ENCODE results near the gene TIMP1. TPM values are rescaled to one million over a fixed set of nuclear protein-coding genes. Genes with fewer than 3 reads are reported as not detected.

Gene TIMP1
- total RNA-seq, 1 experiment from 2014 or later = 143 TPM

DNA sequence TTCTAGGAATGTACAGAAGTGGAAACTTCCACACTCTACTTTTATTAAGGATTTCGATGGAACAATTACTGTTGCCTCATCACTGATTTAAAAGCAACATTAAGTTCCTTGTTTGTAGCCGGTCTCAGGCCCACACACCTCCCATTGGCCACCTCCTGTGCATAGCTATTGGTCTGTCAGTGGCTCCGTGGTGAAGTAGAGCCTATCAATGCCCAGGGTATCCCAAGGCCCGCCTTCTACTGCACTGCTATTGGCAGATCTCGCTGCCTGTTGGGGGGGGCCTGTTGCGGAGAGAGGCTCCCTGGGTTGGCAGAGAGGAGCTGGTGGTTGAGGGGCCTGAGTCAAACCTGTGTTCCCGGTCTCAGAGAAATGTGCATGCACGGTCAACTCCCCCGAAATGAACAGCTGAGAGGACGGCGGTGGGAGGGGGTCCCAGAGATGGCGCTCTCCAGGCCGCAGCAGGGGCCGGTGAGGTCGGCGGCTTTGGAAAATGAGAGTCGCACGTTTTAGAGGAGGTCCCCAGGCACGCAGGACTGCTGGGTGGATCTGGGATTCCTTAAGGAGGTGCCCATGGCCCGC lies 26.1 kb upstream of the TIMP1 start:
- H3K9me3 Mint-ChIP-seq (ENCODE audit: low read depth, unreplicated experiment) = no peaks in the 10 kb centered on the region
- no peak for TF ChIP-seq CTCF (IDR thresholded peaks at IDR 0.05; ENCODE audit: unreplicated experiment)
- peak overlapping the region; percentile 99 for H3K27ac Mint-ChIP-seq (ENCODE audit: unreplicated experiment)
- peak overlapping the region; percentile 89 for H3K4me3 Mint-ChIP-seq (ENCODE audit: low read depth, unreplicated experiment)
- no TSS peak for BruUV-seq (replicated peaks)
- DNase-seq = peak; percentile 91
- peaks cover 23% of the 10 kb centered on the region for H3K36me3 Mint-ChIP-seq (ENCODE audit: insufficient read depth, unreplicated experiment)
- H3K4me1 Mint-ChIP-seq (ENCODE audit: low read depth, unreplicated experiment) = peaks cover 34% of the 10 kb centered on the region
- intact Hi-C loops (cut with micrococcal nuclease; ENCODE audit: unreplicated experiment) = no loop called here
- no peaks in the 10 kb centered on the region for H3K27me3 Mint-ChIP-seq (ENCODE audit: unreplicated experiment)
- CTCF ChIA-PET = no interaction called here

GRCh38 chrX:47558436-47558835 lies 23.8 kb upstream of the TIMP1 start:
- Mint-ChIP-seq H3K27ac (ENCODE audit: unreplicated experiment) (no peak overlapping the region), H3K4me3 (ENCODE audit: low read depth, unreplicated experiment) (no peak overlapping the region), H3K27me3 (ENCODE audit: unreplicated experiment) (no peaks in the 10 kb centered on the region), H3K4me1 (ENCODE audit: low read depth, unreplicated experiment) (peaks cover 30% of the 10 kb centered on the region), H3K36me3 (ENCODE audit: insufficient read depth, unreplicated experiment) (peaks cover 39% of the 10 kb centered on the region), H3K9me3 (ENCODE audit: low read depth, unreplicated experiment) (no peaks in the 10 kb centered on the region)
- DNase-seq = no peak
- intact Hi-C loops (cut with micrococcal nuclease; ENCODE audit: unreplicated experiment) = no loop called here
- no peak for TF ChIP-seq CTCF (IDR thresholded peaks at IDR 0.05; ENCODE audit: unreplicated experiment)
- CTCF ChIA-PET = interaction anchor here (0.7 kb wide), 1 partner anchor 261 kb away, joined by 7 read pairs; no protein-coding TSS in a partner anchor
- no TSS peak for BruUV-seq (replicated peaks)

GRCh38 chrX:47560179-47560933 lies 21.9 kb upstream of the TIMP1 start:
- Mint-ChIP-seq H3K36me3 (ENCODE audit: insufficient read depth, unreplicated experiment) (peaks cover 39% of the 10 kb centered on the region), H3K27me3 (ENCODE audit: unreplicated experiment) (no peaks in the 10 kb centered on the region), H3K9me3 (ENCODE audit: low read depth, unreplicated experiment) (no peaks in the 10 kb centered on the region), H3K4me1 (ENCODE audit: low read depth, unreplicated experiment) (peaks cover 26% of the 10 kb centered on the region), H3K27ac (ENCODE audit: unreplicated experiment) (peak overlapping the region; percentile 99), H3K4me3 (ENCODE audit: low read depth, unreplicated experiment) (peak overlapping the region; percentile 95)
- BruUV-seq (replicated peaks) = TSS peak; percentile 73
- no peak for DNase-seq
- CTCF ChIA-PET = no interaction called here
- no peak for TF ChIP-seq CTCF (IDR thresholded peaks at IDR 0.05; ENCODE audit: unreplicated experiment)
- intact Hi-C loops (cut with micrococcal nuclease; ENCODE audit: unreplicated experiment) = loop anchor here (10.0 kb wide), 2 partner anchors 64 to 94 kb away; partner anchors contain the start of genes CFP, ELK1 and UXT

DNA sequence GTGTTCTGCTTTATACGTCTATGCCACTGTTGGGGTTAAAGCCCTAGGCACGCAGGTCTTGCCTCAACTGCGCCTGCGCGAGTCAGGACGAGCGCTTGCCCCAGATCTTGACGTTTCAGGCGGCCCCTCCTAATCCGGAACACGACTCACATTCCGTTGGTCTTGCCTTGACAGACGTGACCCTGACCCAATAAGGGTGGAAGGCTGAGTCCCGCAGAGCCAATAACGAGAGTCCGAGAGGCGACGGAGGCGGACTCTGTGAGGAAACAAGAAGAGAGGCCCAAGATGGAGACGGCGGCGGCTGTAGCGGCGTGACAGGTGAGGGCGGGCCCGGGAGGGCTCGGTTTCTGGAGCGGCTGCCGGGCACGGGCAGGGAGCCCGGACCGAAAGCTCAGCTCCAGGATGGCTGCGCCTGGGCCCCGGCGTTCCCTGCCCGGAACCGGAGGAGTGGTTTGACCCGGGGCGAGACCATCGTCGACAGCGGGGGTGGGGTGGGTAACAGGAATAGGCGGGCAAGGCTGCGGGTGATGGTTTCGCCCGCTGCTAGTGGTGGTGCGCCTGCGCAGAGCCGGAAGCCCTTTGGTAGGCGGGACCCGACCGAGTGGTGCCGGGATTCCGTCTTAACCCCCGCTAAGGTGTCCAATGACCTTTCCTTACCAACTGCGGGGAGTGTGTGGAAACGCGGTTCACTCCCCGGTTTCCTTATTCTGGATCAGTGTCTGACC lies 21.1 kb upstream of the TIMP1 start, which contains the start of gene ARAF:
ARAF (plus strand) TSS at position 272 of the 725 bp plus-strand sequence. CDS start 1,763 bp downstream, outside the sequence.
- CTCF ChIA-PET = no interaction called here
- TF ChIP-seq CTCF (IDR thresholded peaks at IDR 0.05; ENCODE audit: unreplicated experiment) = no peak
- Mint-ChIP-seq H3K36me3 (ENCODE audit: insufficient read depth, unreplicated experiment) (peaks cover 35% of the 10 kb centered on the region), H3K27me3 (ENCODE audit: unreplicated experiment) (no peaks in the 10 kb centered on the region), H3K27ac (ENCODE audit: unreplicated experiment) (peak within 1 kb of the TSS; percentile 99), H3K4me1 (ENCODE audit: low read depth, unreplicated experiment) (peaks cover 21% of the 10 kb centered on the region), H3K4me3 (ENCODE audit: low read depth, unreplicated experiment) (peak within 1 kb of the TSS; percentile 95), H3K9me3 (ENCODE audit: low read depth, unreplicated experiment) (no peaks in the 10 kb centered on the region)
- no TSS peak for BruUV-seq (replicated peaks)
- peak; percentile 97 for DNase-seq
- intact Hi-C loops (cut with micrococcal nuclease; ENCODE audit: unreplicated experiment) = loop anchor here (10.0 kb wide), 2 partner anchors 64 to 94 kb away; partner anchors contain the start of genes CFP, ELK1 and UXT

Data from Calu3 (cell line).